Fibroblast of lung (primary cell): ENCODE results near the gene LPGAT1. TPM values are rescaled to one million over a fixed set of nuclear protein-coding genes. Genes with fewer than 3 reads are reported as not detected.

Experiments used
- DNase-seq, 2 donors: peaks; one replicate each; pipeline versions ENCODE4 v3.0.0 to v3.0.0-alpha.2; 2010; ENCODE audit warnings: low read depth in 2 of 2
- H2AFZ ChIP-seq: 2 replicates; pipeline ENCODE4 v1.5.1; 2012; ENCODE audit warnings: low read length, control low read depth, inconsistent platforms
- H3K27ac ChIP-seq: 2 replicates; pipeline ENCODE4 v1.5.1; 2011; ENCODE audit warnings: low read length, control low read depth; ENCODE audit not compliant: insufficient read depth
- H3K27me3 ChIP-seq: 2 replicates; pipeline ENCODE4 v1.5.1; 2011; ENCODE audit warnings: mild to moderate bottlenecking, low read length; ENCODE audit not compliant: control insufficient read depth, insufficient read depth
- H3K36me3 ChIP-seq: 2 replicates; pipeline ENCODE4 v1.5.1; 2011; ENCODE audit warnings: low read length; ENCODE audit not compliant: control insufficient read depth, insufficient read depth
- H3K4me1 ChIP-seq: 2 replicates; pipeline ENCODE4 v1.5.1; 2011; ENCODE audit warnings: low read length; ENCODE audit not compliant: control insufficient read depth, insufficient read depth; ENCODE audit errors: extremely low read depth
- H3K4me2 ChIP-seq: 2 replicates; pipeline ENCODE4 v1.5.1; 2011; ENCODE audit warnings: low read length, control low read depth; ENCODE audit not compliant: insufficient read depth; ENCODE audit errors: extremely low read depth
- H3K4me3 ChIP-seq, 4 experiments: fragments of 200-600 bp in 1 of 4; sonication (generic) in 1 of 4; replicated peaks in 1 of 4; 2 replicates each; pipeline ENCODE4 v1.5.1; 2011 to 2016; ENCODE audit warnings: low read length in 4 of 4, low read depth in 3 of 4, mild to moderate bottlenecking in 3 of 4, control low read depth in 2 of 4, inconsistent platforms in 1 of 4, mixed read lengths in 1 of 4; ENCODE audit not compliant: insufficient read depth in 1 of 4; ENCODE audit errors: control extremely low read depth in 1 of 4
- H3K79me2 ChIP-seq: 2 replicates; pipeline ENCODE4 v1.5.1; 2012; ENCODE audit warnings: mild to moderate bottlenecking, low read length, inconsistent platforms; ENCODE audit not compliant: control insufficient read depth, insufficient read depth
- H3K9ac ChIP-seq: 2 replicates; pipeline ENCODE4 v1.5.1; 2011; ENCODE audit warnings: mild to moderate bottlenecking, low read length, control low read depth; ENCODE audit not compliant: insufficient read depth
- H3K9me3 ChIP-seq: 2 replicates; pipeline ENCODE4 v1.5.1; 2012; ENCODE audit warnings: low read depth, low read length; ENCODE audit not compliant: control insufficient read depth, insufficient read depth
- H4K20me1 ChIP-seq: 2 replicates; pipeline ENCODE4 v1.5.1; 2011; ENCODE audit warnings: low read length; ENCODE audit not compliant: control insufficient read depth, insufficient read depth; ENCODE audit errors: extremely low read depth
- EZH2 ChIP-seq: IDR thresholded peaks from 2 replicates; pipeline ENCODE4 v1.5.1; 2012; ENCODE audit warnings: low read length, control low read depth, mild to moderate bottlenecking; ENCODE audit errors: missing control alignments
- polyA plus RNA-seq, 2 donors: library from polyadenylated mRNA; depleted of rRNA in 1 of 2; stranded (reverse) in 1 of 2; unstranded in 1 of 2; fragments of >200 nt; gene quantifications; 2 replicates each; pipeline ENCODE4 v1.2.1, GENCODE V29; 2011 to 2012; ENCODE audit warnings: missing spikeins in 1 of 2
- total RNA-seq: library from RNA; depleted of rRNA; stranded (reverse); fragments of >200 nt; gene quantifications from 2 replicates; pipeline ENCODE4 v1.2.1, GENCODE V29; 2014
- TF ChIP-seq, protein P1 (sequence below), 2 donors: IDR thresholded peaks in 1 of 2; conservative IDR thresholded peaks in 1 of 2; 1 replicate in 1 of 2; 2 replicates in 1 of 2; pipeline ENCODE4 v1.5.1; 2011 to 2012; ENCODE audit warnings: low read length in 2 of 2, control low read depth in 1 of 2, inconsistent platforms in 1 of 2, low read depth in 1 of 2, mild to moderate bottlenecking in 1 of 2

LPGAT1 gene
- total and polyA plus RNA-seq, 2 donors (not counting 1 experiment from before 2014, with no cell fraction given), result 20.7 to 34.7 TPM

DNA sequence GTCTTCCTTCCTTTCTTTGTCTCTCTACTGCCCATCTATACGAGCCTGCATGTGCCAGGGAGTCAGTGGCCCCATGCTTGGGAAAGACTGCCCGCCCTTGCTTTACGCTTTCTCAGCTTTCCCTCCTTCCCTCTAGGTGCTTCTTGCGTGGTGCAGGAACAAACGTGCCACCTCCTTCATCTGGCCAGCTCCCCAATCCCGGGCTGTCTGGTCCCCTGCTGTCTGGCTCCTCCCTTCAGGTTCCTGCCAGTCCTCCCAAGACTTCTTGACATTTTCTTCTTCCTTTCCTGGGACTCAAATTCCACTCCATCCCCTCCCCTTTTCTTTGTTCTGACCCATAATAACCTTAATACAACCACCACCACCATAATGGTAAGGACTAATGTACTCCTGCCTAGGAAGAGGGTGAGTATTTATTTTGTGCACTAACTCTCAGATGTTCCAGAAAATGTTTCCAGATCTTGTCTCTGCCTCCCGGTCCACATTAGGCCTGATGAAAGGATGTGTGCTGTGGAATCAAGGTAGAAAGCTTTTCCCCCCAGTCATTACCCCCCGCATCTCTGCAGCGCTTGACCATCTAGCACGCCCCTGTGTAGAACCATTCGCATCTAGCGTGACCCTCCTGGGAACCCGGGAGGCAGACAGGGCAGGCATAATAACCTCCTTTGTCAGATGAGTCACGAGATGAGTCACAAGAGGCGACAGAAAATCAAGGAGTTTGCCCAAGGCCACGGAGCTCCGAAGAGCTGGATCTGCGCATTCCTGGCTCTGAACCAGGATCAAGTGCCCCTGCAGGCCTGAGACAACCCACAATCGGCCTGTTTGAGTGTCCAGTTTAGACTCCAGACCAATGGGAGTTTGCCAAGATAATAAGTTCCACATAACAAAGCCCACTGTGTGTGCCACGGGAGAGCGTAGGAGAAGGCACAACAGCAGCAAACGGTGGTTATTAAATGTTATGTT lies 95.1 kb downstream of the LPGAT1 start:
- H3K27ac ChIP-seq, result no peak overlapping the region
- no peaks in the 10 kb centered on the region for H3K27me3 ChIP-seq
- H3K79me2 ChIP-seq, result no peaks in the 10 kb centered on the region
- peaks cover 9% of the 10 kb centered on the region for H3K4me1 ChIP-seq
- H3K4me2 ChIP-seq, result no peak overlapping the region
- no peaks in the 10 kb centered on the region for H3K36me3 ChIP-seq
- H3K9me3 ChIP-seq, result no peaks in the 10 kb centered on the region
- no peak overlapping the region for H3K9ac ChIP-seq
- TF ChIP-seq EZH2, result no peak
- TF ChIP-seq, protein P1, sequence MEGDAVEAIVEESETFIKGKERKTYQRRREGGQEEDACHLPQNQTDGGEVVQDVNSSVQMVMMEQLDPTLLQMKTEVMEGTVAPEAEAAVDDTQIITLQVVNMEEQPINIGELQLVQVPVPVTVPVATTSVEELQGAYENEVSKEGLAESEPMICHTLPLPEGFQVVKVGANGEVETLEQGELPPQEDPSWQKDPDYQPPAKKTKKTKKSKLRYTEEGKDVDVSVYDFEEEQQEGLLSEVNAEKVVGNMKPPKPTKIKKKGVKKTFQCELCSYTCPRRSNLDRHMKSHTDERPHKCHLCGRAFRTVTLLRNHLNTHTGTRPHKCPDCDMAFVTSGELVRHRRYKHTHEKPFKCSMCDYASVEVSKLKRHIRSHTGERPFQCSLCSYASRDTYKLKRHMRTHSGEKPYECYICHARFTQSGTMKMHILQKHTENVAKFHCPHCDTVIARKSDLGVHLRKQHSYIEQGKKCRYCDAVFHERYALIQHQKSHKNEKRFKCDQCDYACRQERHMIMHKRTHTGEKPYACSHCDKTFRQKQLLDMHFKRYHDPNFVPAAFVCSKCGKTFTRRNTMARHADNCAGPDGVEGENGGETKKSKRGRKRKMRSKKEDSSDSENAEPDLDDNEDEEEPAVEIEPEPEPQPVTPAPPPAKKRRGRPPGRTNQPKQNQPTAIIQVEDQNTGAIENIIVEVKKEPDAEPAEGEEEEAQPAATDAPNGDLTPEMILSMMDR (conservative IDR thresholded peaks at IDR 0.05 in 1 of 2, IDR thresholded peaks at IDR 0.05 in 1 of 2; ENCODE audit: low read depth in 1 of 2, low read length in 2 of 2), result no peak
- no peak overlapping the region for H3K4me3 ChIP-seq
- H2AFZ ChIP-seq, result no peak overlapping the region
- no peaks in the 10 kb centered on the region for H4K20me1 ChIP-seq
- DNase-seq, result peak; percentile 62 to 92

DNA sequence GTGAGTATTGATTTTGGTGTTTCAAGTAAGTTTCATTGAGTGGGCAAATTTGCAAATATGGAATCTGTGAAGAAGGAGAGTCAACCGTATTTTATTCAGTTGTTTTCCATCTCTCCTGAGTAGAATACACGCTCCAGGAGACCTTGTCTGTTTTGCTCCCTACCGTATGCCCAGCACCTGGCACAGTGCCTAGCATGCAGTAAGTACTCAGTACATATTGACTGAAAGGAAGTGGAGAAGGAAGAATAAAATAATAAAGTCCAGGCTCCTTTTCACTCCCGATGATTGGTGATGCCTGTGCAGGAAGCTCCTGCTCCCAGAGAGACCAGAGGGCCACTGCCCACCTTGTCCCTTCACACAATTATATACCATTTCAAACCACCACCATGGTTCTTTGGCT lies 95.8 kb downstream of the LPGAT1 start:
- TF ChIP-seq EZH2, result no peak
- TF ChIP-seq, protein P1 (conservative IDR thresholded peaks at IDR 0.05 in 1 of 2, IDR thresholded peaks at IDR 0.05 in 1 of 2; ENCODE audit: low read depth in 1 of 2, low read length in 2 of 2), result no peak
- Histone ChIP-seq H3K27ac (no peak overlapping the region), H2AFZ (no peak overlapping the region)

GRCh38 chr1:211734359-211734758 lies 96.2 kb downstream of the LPGAT1 start:
- Histone ChIP-seq H3K27ac (no peak overlapping the region), H3K4me2 (no peak overlapping the region), H4K20me1 (no peaks in the 10 kb centered on the region), H3K9me3 (no peaks in the 10 kb centered on the region), H3K9ac (no peak overlapping the region), H3K79me2 (no peaks in the 10 kb centered on the region), H3K36me3 (no peaks in the 10 kb centered on the region), H3K4me3 (no peak overlapping the region), H3K27me3 (peaks cover 4% of the 10 kb centered on the region), H3K4me1 (peaks cover 9% of the 10 kb centered on the region), H2AFZ (no peak overlapping the region)
- TF ChIP-seq, protein P1 (conservative IDR thresholded peaks at IDR 0.05 in 1 of 2, IDR thresholded peaks at IDR 0.05 in 1 of 2; ENCODE audit: low read depth in 1 of 2, low read length in 2 of 2), result no peak
- TF ChIP-seq EZH2, result no peak
- no peak for DNase-seq

More for the DNA sequence above, 95.8 kb downstream of the LPGAT1 start:
- H3K27me3 ChIP-seq, result peaks cover 4% of the 10 kb centered on the region
- H3K36me3 ChIP-seq, result no peaks in the 10 kb centered on the region
- H3K4me3 ChIP-seq, result no peak overlapping the region
- DNase-seq, result no peak
- H3K9me3 ChIP-seq, result no peaks in the 10 kb centered on the region
- H3K4me1 ChIP-seq, result peaks cover 9% of the 10 kb centered on the region
- no peak overlapping the region for H3K4me2 ChIP-seq
- no peaks in the 10 kb centered on the region for H4K20me1 ChIP-seq
- no peak overlapping the region for H3K9ac ChIP-seq
- H3K79me2 ChIP-seq, result no peaks in the 10 kb centered on the region
